Measurements from ENCODE around the gene KLHDC7B. TPM values are rescaled to one million over a fixed set of nuclear protein-coding genes. Genes with fewer than 3 reads are reported as not detected.

The KLHDC7B gene
- total and polyA plus RNA-seq, 2 of the 13 experiments (the other 11 are each of a cell fraction or from before 2014, with no cell fraction given), result 0.11 TPM; not detected in 1

DNA sequence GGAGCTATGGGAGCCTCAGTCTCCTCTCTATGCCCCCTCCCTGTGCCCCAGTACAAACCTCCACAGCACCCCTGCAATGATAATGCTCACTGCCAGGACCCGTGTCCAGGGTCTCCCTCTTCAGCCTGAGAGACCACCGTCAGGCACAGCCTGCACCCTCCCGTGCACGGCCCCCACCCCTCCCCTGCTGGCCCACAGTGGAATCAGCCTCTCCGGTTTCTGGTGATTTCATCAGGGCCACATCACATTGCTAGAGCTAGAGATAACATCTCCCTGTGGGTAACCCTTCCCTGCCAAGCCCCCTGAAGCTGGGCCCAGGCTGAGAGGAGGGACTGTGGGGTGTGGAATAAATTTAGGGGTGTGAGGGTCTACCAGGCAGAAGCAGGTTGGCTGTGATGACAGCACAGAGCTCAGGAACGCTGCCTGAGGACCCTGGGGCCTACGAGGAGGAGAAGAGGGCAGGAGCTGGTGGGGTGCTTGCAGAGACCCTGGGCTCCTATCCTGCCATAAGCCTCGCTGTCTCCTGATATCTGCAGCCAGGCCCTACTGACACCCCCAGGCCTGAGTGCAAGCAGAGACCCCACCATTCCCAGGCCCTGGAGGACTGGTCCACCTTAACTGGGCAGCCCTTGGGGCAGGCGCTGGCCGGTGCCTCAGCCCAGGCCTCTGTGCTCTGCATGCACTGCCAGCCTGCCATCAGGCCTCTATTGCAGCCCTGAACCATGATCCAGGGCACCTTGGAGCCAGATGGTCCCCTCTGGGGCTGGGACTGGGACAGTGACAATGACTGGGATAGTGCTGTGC, at the start of gene KLHDC7B (continued):
- no peak for TF ChIP-seq KDM5B (CRISPR knock-in tag; IDR thresholded peaks at IDR 0.05; ENCODE audit: borderline replicate concordance)
- TF ChIP-seq ZSCAN30 (CRISPR knock-in tag; IDR thresholded peaks at IDR 0.05), result no peak
- no peak for TF ChIP-seq HHEX (CRISPR knock-in tag; IDR thresholded peaks at IDR 0.05)
- no peak for TF ChIP-seq ZSCAN9 (CRISPR knock-in tag; IDR thresholded peaks at IDR 0.05; ENCODE audit: borderline replicate concordance)
- TF ChIP-seq ZNF761 (CRISPR knock-in tag; conservative IDR thresholded peaks at IDR 0.05), result no peak

DNA sequence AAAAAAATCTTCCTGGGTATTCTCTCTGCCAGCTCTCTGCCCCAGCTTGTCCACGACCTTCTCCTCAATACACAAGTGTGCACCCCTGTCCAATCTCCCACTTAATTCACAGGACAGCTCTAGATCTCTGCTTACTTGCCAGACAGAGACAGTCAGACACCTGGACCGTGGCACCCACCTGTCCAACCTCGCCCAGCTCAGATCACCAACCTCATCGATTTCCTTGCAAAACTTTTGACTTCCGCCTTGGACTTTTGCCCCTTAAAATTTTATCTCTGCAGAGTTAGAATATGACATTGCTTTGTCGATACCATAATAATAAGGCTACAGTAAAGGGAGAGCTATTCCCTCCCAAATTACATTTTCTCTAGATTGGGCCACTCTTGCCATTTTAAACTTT, 48.6 kb upstream of the KLHDC7B start:
- BruUV-seq (replicated peaks), result no TSS peak
- no peak for ATAC-seq
- no peak overlapping the region for H3K4me3 ChIP-seq (replicated peaks in 1 of 3; ENCODE audit: insufficient read depth in 1 of 3, low read depth in 2 of 3, low read length in 3 of 3)
- no peak overlapping the region for H3K9ac ChIP-seq (ENCODE audit: insufficient read depth, low read depth, low read length)
- ChIA-PET CTCF (ENCODE audit: low intra/inter-chr PET ratio, low total read pairs) (interaction anchor here (1.1 kb wide), 1 partner anchor 246 kb away, joined by 3 read pairs; the partner anchor contains the start of gene HDAC10), POLR2A (interaction anchor here (0.9 to 3.3 kb wide), 3 partner anchors 11 to 32 kb away, joined by 3 to 15 read pairs (median 12); partner anchors contain the start of genes LMF2, NCAPH2, SCO2 and TYMP)
- no peak overlapping the region for H3K27ac ChIP-seq (ENCODE audit: extremely low read length, insufficient read depth, low read length)
- 50% methylated on average over 6 of the region's 6 CpGs for WGBS (ENCODE audit: low lambda C conversion rate)
- peaks cover 32% of the 10 kb centered on the region for H3K4me1 ChIP-seq (ENCODE audit: insufficient read depth, low read length)
- no peak overlapping the region for H2AFZ ChIP-seq (ENCODE audit: low read length)
- no peak for DNase-seq (ENCODE audit: low spot score)
- no peaks in the 10 kb centered on the region for H4K20me1 ChIP-seq (ENCODE audit: insufficient read depth, low read length)
- no peaks in the 10 kb centered on the region for H3K27me3 ChIP-seq (ENCODE audit: control insufficient read depth in 1 of 2, insufficient read depth in 2 of 2, low read length in 2 of 2)
- H3K4me2 ChIP-seq (ENCODE audit: low read depth, low read length), result no peak overlapping the region
- no peaks in the 10 kb centered on the region for H3K36me3 ChIP-seq (replicated peaks in 1 of 2; ENCODE audit: control insufficient read depth in 1 of 2, insufficient read depth in 2 of 2, low read length in 2 of 2)
- no peak for FAIRE-seq
- intact Hi-C loops (cut with micrococcal nuclease; ENCODE audit: unreplicated experiment), result loop anchor here (5.0 kb wide), 1 partner anchor 255 kb away; no protein-coding TSS in a partner anchor
- in situ Hi-C loops (cut with HindIII; ENCODE audit: extremely low pct_ligation_motif_present, low pct_unique_long_range_greater_than_20kb), result no loop called here
- TF ChIP-seq, protein P1, sequence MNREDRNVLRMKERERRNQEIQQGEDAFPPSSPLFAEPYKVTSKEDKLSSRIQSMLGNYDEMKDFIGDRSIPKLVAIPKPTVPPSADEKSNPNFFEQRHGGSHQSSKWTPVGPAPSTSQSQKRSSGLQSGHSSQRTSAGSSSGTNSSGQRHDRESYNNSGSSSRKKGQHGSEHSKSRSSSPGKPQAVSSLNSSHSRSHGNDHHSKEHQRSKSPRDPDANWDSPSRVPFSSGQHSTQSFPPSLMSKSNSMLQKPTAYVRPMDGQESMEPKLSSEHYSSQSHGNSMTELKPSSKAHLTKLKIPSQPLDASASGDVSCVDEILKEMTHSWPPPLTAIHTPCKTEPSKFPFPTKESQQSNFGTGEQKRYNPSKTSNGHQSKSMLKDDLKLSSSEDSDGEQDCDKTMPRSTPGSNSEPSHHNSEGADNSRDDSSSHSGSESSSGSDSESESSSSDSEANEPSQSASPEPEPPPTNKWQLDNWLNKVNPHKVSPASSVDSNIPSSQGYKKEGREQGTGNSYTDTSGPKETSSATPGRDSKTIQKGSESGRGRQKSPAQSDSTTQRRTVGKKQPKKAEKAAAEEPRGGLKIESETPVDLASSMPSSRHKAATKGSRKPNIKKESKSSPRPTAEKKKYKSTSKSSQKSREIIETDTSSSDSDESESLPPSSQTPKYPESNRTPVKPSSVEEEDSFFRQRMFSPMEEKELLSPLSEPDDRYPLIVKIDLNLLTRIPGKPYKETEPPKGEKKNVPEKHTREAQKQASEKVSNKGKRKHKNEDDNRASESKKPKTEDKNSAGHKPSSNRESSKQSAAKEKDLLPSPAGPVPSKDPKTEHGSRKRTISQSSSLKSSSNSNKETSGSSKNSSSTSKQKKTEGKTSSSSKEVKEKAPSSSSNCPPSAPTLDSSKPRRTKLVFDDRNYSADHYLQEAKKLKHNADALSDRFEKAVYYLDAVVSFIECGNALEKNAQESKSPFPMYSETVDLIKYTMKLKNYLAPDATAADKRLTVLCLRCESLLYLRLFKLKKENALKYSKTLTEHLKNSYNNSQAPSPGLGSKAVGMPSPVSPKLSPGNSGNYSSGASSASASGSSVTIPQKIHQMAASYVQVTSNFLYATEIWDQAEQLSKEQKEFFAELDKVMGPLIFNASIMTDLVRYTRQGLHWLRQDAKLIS (CRISPR knock-in tag; IDR thresholded peaks at IDR 0.05), result no peak
- TF ChIP-seq, protein P2, sequence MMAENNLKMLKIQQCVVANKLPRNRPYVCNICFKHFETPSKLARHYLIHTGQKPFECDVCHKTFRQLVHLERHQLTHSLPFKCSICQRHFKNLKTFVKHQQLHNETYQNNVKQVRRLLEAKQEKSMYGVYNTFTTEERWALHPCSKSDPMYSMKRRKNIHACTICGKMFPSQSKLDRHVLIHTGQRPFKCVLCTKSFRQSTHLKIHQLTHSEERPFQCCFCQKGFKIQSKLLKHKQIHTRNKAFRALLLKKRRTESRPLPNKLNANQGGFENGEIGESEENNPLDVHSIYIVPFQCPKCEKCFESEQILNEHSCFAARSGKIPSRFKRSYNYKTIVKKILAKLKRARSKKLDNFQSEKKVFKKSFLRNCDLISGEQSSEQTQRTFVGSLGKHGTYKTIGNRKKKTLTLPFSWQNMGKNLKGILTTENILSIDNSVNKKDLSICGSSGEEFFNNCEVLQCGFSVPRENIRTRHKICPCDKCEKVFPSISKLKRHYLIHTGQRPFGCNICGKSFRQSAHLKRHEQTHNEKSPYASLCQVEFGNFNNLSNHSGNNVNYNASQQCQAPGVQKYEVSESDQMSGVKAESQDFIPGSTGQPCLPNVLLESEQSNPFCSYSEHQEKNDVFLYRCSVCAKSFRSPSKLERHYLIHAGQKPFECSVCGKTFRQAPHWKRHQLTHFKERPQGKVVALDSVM (CRISPR knock-in tag; IDR thresholded peaks at IDR 0.05), result no peak
- no peaks in the 10 kb centered on the region for H3K79me2 ChIP-seq (ENCODE audit: insufficient read depth, low read length)
- H3K9me3 ChIP-seq (ENCODE audit: low read length), result no peaks in the 10 kb centered on the region
